Left ventricle myocardium superior (tissue), 1 donor: ENCODE data around the gene TGOLN2. TPM values are rescaled to one million over a fixed set of nuclear protein-coding genes. Genes with fewer than 3 reads are reported as not detected.

ENCODE experiments used
- ATAC-seq: fragments of 200-7000 bp; cut with Tn5 transposase; one replicate; pipeline ENCODE4 v1.9.1; 2020; ENCODE audit warnings: mild to moderate bottlenecking, moderate library complexity
- DNase-seq: peaks from one replicate; pipeline ENCODE4 v3.0.0-alpha.2; 2020
- intact Hi-C: fragments of 100-400 bp; cut with micrococcal nuclease; formaldehyde crosslinking; loops from one replicate; pipeline ENCODE4 v1.11.0; 2022
- total RNA-seq: library from RNA; stranded (reverse); fragmentation: NEBNext Ultra II Directional; extraction: Animal tissue kit (Norgen Biotek cat#: 25700); gene quantifications from one replicate; pipeline ENCODE4 v1.2.1, GENCODE V29; 2021
- donor health status: DM: no; HTN: yes; CAD: no; lungs with severe emphysema.

TGOLN2 gene
- total RNA-seq, 1 donor from 2014 or later: 66.9 TPM

DNA sequence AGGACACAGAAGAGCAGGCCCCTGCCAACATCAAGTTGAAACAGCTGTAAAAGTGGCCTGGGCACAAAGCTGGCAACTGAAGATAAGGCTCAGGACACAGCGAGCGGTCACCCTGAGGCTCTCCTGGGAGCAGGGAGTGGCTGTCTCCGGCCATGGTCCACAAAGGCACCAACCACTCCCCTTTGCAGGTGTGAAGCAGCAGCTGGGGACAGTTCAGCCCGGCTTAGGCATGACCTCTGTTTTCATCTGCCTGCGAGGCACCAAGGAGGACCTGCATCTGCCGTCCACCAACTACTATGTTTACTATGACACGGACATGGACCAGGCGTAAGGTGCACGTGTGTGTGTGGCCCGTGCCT lies 12.9 kb downstream of the TGOLN2 start:
- DNase-seq (no peak), ATAC-seq (peak; percentile 36)
- intact Hi-C loops: no loop called here

DNA sequence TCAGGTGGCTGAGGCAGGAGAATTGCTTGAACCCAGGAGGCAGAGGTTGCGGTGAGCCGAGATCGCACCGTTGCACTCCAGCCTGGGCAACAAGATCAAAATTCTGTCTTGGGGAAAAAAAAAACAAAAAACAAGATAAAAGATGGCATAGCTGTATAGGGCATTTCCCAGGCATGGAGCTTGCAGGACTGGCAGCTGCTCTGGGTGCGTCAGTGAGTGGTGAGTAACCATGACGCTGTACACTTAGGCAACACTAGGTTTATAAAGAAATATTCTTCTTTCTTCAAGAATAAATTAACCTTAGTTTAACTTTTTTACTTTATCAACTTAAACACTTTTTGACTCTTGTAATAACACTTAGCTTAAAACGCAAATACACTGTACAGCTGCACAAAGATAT lies 15.4 kb downstream of the TGOLN2 start:
- DNase-seq: no peak
- ATAC-seq: no peak
- intact Hi-C loops: no loop called here

DNA sequence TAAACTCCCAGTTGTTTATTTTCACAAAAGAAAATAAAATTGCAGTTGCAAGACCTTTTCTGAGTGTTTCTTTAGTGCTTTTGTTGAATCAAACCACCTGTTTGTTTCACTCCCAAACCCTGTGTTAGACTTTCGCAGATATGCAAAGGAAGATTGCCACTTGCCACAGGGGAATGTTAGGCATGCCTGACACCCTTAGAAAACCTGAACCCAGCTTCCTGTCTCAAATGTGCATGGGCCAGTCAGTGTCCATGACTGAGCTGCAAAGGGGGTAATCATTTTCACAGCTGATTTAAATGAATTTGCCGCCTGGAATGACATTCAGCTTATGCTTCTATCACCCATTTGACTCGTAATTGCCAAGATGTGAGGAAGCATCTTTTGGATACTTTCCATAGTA lies 17.5 kb downstream of the TGOLN2 start:
- intact Hi-C loops: no loop called here
- ATAC-seq: no peak
- DNase-seq: no peak

DNA sequence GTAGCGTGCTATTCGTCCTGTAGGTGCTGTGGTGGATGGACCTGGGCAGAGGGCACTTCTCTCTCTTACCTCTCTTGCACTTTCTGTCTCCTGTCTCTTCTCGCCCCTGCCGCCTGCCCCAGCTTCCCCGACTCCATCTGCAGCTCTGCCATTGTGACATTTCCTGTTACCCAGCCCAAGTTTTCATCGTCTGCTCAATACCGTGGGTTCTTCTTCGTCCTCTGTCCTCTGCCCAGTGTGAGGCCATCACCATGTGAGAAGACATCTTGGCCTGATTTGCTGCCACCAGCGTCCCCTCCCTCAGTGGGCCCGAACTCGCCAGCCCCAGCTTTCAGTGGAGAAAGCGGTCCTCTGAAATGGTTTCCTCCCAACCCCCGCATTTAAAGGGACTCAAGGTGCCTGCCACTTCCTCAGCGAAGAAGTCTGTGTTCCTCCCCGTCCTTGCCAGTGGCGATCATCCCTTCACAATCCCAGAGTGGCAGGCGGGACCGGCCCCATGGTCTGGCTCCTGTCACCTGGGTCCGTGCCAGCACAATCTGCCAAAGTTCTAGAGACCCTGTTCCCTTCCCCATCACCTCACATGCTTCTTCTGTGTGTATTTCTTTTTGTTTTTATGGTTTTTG lies 18.0 kb downstream of the TGOLN2 start:
- intact Hi-C loops: no loop called here
- DNase-seq (no peak), ATAC-seq (no peak)

DNA sequence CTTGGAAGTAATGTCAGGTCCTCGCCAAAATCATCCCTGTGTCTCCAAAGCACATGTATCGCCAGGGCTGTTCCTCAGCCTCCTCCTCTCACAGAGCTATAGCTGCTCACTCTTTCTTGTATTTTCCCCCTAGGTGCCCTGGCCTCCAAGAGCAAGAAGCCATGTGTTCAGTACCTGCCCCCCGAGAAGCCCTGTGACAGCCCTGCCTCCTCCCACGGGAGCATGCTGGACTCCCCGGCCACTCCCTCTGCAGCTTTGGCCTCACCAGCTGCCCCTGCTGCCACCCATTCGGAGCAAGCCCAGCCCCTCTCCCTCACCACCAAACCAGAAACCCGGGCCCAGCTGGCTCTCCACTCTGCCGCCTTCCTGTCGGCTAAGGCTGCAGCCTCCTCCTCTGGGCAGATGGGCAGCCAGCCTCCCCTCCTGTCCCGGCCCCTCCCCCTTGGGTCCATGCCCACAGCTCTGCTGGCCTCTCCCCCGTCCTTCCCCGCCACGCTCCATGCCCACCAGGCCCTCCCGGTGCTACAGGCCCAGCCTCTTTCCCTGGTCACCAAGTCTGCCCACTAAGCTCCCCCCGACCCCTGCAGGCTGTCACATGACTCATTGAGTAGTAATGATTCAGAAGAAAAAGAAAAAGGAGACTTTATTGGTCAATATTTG lies 18.8 kb downstream of the TGOLN2 start:
- DNase-seq (peak; percentile 70), ATAC-seq (peak; percentile 59)
- intact Hi-C loops: no loop called here

DNA sequence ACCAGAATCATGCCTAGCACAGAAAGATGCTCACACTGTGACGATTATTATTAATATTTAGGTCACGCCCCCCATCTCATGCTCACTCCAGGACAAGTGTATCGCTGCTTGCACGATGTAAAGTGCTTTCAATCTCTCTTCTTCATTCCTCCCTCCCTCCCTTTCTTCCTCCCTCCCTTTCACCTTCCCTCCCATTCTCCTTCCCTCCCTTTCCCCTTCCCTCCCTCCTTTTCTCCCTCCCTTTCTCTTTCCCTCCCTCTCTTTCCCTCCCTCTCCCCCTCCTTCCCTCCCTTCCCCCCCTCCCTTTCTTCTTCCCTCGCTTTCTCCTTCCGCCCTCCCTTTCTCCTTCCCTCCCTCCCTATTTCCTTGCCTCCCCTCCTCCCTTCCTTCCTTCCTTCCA lies 19.6 kb downstream of the TGOLN2 start:
- ATAC-seq: no peak
- intact Hi-C loops: no loop called here
- DNase-seq: no peak

DNA sequence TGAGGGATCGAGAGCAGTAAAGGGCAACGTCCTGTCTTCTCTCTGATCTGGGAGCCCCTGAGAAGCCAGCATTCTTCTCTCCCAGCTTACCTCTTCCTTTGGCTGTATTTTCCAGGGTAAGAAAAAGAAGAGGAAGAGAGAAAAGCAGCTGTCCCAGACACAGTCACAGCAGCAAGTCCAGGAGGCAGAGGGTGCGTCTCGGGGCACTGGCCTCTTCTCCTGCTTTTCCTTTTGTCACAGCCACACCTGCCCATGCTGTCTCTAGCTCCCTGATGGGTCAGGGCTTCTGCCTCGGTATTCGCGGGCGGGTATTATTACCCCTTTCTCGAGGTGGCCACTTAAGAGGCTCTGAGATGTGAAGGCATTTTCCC lies 20.3 kb downstream of the TGOLN2 start:
- ATAC-seq: no peak
- intact Hi-C loops: no loop called here
- no peak for DNase-seq

DNA sequence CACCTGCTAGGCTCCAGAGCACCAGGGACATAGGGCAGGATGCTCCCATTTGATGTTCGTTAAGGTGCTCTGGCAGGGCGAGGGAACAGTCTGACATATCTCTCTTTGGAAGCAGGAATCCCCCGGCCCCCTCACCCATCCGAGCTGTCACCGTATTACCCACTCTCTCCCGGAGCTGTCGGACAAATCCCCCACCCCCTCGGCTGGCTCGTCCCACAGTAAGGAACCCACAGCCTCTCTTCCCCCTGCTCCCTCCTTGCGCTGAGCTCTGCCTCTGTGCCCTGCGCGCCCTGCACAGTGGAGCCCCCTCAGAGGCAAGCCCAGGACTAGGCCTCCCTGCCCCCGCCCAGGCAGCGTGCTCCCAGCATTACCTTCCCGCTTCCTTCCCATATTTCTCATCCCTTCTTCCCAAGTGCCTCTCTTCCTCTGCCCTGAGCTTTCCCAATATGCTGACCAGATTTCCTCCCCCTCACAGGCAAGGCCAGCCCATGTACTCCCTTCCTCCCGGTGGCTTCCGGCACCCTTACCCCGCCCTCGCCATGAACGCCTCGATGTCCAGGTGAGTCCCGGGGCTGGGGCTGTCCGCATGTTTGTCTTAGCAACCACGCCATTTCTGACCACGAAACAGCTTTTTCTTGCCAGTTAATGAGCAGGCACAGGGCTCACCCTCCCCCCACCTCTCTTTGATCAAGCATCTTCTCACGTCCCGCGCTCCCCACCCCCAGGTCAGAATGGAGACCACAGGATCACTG lies 23.8 kb downstream of the TGOLN2 start:
- intact Hi-C loops: no loop called here
- ATAC-seq (no peak), DNase-seq (no peak)

DNA sequence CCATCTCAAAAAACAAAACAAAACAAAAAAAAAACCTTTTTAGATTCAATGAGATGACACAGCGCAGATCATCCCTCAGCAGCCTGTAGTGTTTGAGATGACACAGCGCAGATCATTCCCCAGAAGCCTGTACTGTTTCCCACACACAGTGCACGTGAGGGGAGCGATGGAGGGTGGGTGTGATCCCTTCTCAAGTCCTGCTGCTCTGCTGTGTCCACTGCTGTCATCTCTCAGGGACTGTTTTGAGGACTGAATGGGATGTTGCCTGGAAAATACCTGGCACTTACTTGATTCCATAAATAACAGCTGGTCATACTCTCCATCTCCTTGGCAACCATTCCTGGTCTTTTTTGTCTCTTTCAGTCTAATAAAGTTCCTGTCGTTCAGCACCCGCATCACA lies 25.7 kb downstream of the TGOLN2 start:
- peak; percentile 44 for ATAC-seq
- intact Hi-C loops: no loop called here

DNA sequence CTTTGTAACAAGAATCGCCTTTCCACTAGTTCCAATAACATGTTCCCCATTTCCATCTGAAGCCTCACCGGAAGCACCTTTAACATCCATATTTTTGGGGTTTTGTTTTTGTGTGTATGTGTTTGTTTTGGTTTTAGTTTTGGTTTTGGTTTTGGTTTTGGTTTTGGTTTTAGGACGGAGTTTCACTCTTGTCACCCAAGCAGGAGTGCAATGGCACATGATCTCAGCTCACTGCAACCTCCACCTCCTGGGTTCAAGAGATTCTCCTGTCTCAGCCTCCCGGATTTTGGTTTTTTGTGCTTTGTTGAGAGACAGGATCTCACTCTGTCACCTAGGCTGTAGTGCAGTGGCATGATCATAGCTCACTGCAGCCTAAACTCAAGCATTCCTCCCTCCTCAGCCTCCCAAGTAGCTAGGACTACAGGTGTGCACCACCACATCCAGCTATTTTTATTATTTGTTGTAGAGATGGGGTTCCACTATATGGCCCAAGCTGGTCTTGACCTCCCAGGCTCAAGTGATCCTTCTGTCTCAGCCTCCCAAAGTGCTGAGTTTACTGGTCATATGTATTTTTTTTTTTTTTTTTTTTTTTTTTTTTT lies 36.3 kb downstream of the TGOLN2 start:
- intact Hi-C loops: no loop called here
- ATAC-seq (no peak), DNase-seq (no peak)

More for the DNA sequence above, 25.7 kb downstream of the TGOLN2 start:
- no peak for DNase-seq

DNA sequence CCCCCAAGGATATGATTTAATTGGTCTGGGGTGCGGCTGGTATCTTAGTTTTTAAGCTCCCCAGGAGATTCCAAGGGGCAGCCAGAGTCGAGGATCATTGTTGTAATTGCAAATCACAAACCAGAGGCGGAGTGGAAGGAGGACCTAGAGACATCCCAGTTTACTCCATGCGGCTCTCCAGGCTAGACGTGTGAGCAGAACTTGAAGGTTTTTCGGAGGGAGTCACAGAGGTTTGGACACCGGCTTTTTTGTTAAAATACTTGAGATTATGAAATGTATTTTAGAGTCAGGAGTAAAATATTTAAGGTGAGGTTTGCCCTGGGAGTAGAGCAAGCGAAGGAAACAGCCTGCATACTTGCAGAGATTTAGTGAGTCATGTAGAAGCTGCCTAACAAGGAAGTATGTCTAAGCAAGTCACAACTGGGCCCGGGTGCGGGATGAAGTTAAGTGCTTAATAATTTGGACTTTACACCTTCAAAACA lies 39.5 kb downstream of the TGOLN2 start:
- intact Hi-C loops: loop anchor here (5.0 kb wide), 1 partner anchor 156 kb away; the partner anchor contains the start of gene TCF7L1
- ATAC-seq (no peak), DNase-seq (no peak)

DNA sequence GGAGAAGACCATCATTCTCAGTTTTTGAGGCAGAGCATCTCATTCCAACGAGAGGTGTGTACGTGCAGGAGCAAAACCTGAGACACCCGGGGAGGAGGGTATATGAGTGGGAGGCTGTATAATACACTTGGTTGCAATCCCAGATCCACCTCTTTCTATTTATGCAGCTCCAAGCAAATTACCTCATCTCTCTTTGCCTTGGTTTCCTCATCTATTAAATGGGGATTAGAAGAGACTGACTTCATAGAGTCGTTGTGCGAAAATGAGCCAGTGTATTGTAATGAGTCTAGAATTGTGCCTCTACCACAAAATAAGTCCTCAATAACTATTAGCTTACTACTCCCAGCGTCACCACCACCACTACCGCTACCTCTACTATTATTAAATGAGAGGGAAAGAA lies 40.1 kb downstream of the TGOLN2 start:
- ATAC-seq: no peak
- no peak for DNase-seq
- intact Hi-C loops: loop anchor here (5.0 kb wide), 1 partner anchor 155 kb away; the partner anchor contains the start of gene TCF7L1

DNA sequence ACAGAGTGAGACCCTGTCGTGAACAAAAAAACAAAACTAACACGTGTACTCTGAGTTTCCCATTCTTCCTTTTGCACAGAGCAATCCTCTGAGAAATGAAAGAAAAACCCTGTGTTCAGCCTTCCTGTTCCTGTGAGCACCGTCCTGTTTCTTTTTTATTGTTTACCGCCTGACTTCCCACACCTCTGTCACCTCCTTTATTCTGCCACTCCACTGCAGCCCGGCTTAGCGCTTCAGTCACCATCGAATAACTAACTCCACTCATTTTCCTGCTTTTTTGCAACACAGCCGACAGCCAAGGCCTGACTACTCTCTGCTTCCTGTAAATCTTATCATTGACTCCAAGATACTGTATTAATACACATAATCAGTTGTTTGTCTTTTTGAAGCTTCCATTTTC lies 40.9 kb downstream of the TGOLN2 start:
- ATAC-seq (no peak), DNase-seq (no peak)

DNA sequence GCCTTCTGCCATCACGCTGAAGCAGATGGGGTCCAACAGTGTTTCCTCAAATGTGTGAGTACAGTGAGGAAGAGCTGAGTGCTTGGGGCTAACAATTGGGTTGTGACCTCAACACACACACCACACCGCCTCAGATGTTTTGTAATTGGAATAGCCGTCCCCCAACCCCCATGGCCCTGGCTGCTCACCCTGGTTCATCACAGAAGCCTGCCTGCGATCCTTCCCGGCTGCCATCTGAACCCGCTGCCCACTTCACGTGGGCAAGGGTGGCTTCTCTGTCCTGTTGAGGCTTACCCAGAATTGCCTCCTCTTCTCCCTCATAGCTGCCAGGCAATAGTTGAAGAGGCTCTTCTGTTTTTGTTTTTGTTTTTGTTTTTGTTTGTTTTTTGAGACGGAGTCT lies 44.1 kb downstream of the TGOLN2 start:
- no peak for DNase-seq
- intact Hi-C loops: no loop called here
- no peak for ATAC-seq

More for the DNA sequence above, 40.9 kb downstream of the TGOLN2 start:
- intact Hi-C loops: loop anchor here (5.0 kb wide), 1 partner anchor 155 kb away; the partner anchor contains the start of gene TCF7L1

DNA sequence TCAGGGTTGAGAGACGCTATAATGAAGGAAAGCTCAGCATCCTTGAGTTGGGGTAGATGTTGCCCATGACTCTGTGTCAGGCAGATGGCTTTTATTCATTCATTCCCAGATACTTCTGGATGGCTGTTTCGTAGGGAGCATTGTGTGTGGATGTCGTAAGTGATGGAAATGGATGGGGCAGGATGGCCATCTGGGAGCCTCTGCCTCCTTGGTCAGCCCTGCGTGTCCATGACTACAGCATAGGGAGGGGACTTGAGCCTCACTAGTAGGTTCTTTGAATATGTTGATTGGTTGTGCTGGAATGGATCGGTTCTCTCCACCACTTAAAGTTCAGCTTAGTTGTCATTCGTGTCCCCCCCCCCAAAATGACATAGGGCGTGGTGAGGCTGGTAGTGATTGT lies 44.9 kb downstream of the TGOLN2 start:
- intact Hi-C loops: no loop called here
- DNase-seq: no peak
- no peak for ATAC-seq

DNA sequence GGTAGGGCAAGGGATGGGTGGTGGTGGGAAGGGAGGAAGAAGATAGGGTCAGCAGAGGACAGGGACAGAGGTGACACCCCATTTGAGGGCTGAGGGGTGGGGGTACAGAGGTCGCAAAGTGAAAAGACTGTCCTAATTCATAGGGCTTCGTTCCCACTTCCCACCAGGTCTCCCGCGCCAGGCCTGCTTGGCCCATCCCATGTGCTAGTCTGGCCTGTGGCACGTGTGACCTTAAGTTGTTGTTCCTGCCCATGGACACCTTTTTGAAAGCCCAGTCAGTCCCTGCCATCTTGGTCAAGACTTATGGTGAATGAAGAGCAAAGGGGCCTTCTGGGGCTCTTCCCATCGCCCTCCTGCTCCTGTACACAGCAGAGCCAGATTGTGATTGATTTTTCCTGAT lies 46.2 kb downstream of the TGOLN2 start:
- DNase-seq (no peak), ATAC-seq (no peak)
- intact Hi-C loops: no loop called here

DNA sequence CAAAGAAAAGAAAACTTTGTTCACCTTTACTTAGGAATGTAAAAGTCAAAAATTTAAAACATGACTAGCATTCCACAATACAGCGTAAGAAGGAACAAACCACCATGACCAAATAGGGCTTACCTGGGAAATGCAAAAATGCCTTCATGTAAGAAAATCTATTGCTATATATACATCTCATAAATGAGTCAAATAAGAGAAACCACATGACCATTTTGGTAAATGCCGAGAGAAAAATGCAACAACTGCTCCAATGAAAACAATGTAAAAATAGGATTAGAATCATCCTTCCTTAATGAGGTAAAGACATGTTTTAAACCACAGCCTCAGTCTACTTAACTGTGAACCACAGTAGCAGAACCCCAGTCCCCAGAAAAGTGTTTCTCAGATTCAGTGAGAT lies 49.4 kb downstream of the TGOLN2 start:
- DNase-seq (no peak), ATAC-seq (no peak)
- intact Hi-C loops: no loop called here

DNA sequence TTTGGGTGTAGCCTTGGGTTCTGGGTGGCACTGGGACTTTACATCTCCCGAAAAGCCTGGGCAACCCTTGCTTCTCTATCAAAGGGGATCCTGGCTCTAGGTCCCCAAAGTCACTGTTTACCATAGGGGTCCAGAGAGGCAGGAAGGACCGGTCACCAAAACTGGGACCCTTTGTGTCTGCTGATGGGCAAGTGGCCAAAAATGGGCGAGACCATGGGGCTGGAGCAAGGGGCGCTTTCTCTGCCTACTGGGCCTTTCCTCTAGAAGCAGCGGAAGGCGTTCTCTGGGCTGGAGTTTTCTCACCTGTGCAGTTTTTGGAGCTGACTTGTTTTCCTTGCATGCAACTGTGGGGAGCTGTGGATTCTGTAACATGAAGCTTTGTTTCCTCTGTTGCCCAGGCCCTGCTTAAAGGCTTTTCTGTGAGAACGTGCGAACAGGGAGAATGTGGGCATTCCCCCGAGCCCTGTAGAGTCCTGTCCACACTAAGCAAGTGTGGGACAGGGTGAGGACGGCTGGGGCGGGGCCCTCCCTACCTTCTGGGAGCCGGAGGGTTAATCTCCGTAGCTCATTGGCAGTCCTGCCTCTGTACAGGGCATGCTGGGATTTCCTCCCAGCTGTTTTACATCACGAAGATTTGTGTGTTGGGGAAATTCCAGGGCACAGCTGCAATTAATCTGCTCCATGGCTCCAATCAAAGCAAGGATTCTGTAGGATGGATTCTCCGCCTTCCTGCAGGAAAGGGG lies 50.2 kb downstream of the TGOLN2 start:
- DNase-seq (peak; percentile 76), ATAC-seq (peak; percentile 88)
- intact Hi-C loops: no loop called here

DNA sequence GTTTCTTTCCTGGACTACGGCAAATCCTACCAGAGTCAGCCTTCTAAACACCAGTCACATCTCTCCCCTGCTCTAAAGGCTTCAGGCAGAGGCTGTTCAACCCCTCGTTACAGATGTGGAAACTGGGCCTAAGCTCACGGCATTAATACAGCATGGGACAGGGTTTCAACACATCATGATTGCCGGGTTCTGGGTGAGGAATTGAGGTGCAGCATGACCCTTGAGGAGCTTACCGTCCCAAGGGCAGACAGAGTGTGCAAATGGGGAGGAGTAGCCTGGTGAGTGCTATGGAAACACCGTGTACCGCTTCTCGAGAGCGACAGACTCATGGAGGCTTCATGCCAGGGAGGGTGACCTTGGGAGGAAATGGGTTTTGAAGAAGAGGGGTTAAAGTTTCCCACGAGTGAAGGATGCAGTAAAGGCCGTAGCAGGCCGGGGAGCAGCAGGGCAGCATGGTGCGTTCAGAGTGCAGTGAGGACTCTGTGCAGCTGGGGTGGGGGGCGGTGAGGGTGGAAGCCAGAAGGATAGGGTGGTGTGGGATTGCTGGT lies 51.1 kb downstream of the TGOLN2 start:
- intact Hi-C loops: no loop called here
- no peak for DNase-seq
- ATAC-seq: peak; percentile 45
